Stimulated activated CD4-positive, alpha-beta T cell treated with anti-CD3 and anti-CD28 coated beads, Interleukin-2, amount 100 ng/mL, for 4 hours (primary cell): ENCODE data around the gene MARCO.

Source experiments
- DNase-seq: peaks from one replicate; pipeline ENCODE4 v3.0.0-alpha.2; 2020; ENCODE audit warnings: low read depth

MARCO gene, protein sequence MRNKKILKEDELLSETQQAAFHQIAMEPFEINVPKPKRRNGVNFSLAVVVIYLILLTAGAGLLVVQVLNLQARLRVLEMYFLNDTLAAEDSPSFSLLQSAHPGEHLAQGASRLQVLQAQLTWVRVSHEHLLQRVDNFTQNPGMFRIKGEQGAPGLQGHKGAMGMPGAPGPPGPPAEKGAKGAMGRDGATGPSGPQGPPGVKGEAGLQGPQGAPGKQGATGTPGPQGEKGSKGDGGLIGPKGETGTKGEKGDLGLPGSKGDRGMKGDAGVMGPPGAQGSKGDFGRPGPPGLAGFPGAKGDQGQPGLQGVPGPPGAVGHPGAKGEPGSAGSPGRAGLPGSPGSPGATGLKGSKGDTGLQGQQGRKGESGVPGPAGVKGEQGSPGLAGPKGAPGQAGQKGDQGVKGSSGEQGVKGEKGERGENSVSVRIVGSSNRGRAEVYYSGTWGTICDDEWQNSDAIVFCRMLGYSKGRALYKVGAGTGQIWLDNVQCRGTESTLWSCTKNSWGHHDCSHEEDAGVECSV

GRCh38 chr2:118942031-118942430, at the start of gene MARCO:
Gene MARCO (plus strand): TSS chr2:118942194. CDS start chr2:118942301, 107 bp downstream.
- DNase-seq: no peak

DNA sequence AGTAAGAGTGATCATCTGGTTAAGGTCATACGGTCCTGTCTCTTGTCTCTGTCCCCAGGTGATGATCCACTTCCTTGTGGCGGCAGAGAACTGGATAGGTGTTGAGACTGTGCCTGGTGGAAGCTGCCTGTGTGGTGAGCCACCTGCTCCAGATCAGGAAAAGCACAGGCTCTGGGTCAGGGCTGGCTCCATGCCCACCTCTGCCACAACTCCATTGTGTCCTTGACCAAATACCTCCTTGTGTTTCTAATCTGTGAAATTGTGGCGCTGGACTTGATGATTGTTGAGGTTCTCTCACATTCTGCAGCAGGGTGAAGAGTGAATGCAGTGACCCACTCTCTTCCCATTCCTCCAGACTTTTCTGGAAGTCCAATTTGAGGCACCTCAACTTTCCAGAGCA, 48.9 kb upstream of the MARCO start:
- DNase-seq: no peak

GRCh38 chr2:118902266-118903028, 39.5 kb upstream of the MARCO start:
- DNase-seq: no peak

GRCh38 chr2:118903029-118903351, 39.0 kb upstream of the MARCO start:
- DNase-seq: no peak

GRCh38 chr2:118903551-118904479, 38.2 kb upstream of the MARCO start:
- no peak for DNase-seq

GRCh38 chr2:118905206-118905605, 36.8 kb upstream of the MARCO start:
- DNase-seq: no peak

DNA sequence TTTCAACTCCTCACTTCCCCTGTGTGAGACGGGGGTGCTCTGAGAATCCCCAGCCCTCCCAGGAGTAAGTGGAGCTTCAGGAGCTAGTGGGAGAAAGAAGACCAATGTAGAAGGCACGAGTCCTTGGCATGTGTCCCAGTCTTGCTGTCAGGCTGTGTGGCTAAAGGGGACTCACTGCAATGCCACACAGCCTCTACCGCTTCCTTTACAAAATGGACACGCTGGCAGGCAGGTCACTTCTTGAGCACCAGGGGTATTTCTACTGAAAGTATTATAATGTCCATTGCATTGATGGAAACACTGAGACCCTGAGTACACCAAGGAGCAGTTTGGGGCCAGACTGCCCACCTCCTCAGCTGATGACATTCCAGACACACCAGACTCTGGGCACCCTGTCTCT, 35.8 kb upstream of the MARCO start:
- DNase-seq: no peak

DNA sequence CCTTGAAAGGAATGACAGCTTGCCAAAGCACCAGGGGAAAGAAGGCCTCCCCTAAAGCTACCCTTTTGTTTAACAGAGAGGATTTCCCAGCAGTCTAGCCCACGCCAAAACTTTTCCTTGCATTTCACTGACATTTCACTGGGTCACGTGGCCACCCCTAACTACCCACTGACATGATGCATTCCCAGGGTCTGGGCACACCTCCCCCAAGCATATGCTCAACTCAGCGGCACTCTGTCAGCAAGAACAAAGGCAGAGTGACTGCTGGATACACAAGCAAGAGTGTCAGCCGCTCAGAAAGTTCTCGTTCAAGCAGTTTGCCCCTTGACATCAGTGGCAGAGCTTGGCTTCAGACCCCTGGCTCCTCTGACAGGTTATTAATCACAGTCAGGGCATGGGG, 34.2 kb upstream of the MARCO start:
- no peak for DNase-seq

- DNase-seq: no peak
Observed at GRCh38 chr2:118909191-118909590, 32.8 kb upstream of the MARCO start.

DNA sequence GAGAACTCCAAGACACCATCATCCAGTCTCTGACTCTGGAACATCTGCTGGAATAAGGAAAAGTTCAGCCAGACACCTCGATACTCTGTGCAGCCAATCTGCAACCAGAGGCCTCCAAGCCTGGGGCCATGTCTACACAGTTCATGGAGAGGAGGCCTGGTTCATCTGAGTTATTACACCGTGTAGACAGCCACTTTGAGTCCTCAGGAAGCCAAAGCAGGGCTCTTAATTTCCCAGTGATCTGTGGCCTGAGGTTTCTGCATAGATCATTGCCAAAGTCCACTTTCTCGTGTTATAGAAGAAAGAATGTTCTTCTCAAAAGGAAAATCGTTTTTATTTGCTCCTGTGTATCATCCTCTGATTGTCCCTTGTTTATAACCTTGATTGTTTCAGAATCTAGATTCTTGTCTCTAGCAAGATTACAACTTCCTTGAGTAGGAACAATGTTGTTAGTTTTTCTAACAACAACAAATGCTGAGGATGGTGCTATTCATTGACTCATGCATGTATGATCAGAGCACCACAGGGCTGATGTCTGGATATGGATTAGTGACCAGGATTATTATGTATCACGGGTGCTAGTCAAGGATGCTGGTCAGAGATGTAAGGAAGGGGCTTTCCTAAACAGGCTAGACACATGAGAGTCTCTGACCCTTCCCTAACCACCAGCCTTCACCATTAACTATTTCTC, 30.7 kb upstream of the MARCO start:
- no peak for DNase-seq

DNA sequence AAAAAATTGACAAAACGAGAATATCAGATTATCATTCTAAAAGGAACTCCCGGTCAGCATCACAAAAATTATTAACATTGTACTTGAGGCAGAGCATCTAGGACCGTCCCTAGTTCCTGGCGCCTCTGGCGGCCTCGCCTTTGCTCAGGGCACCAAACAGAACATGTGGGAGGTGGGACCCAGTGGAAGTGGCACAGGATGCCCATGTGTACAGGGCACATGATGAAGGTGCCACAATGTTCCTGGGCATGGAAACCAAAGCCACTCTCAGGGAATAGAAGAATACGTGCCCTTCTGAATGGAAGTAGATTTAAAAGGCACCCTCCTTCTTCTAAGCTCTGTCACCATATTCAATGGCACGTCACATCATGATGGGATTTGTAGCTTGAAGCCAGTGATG, 30.1 kb upstream of the MARCO start:
- DNase-seq: no peak

GRCh38 chr2:118913131-118913802, 28.7 kb upstream of the MARCO start:
- DNase-seq: no peak

DNA sequence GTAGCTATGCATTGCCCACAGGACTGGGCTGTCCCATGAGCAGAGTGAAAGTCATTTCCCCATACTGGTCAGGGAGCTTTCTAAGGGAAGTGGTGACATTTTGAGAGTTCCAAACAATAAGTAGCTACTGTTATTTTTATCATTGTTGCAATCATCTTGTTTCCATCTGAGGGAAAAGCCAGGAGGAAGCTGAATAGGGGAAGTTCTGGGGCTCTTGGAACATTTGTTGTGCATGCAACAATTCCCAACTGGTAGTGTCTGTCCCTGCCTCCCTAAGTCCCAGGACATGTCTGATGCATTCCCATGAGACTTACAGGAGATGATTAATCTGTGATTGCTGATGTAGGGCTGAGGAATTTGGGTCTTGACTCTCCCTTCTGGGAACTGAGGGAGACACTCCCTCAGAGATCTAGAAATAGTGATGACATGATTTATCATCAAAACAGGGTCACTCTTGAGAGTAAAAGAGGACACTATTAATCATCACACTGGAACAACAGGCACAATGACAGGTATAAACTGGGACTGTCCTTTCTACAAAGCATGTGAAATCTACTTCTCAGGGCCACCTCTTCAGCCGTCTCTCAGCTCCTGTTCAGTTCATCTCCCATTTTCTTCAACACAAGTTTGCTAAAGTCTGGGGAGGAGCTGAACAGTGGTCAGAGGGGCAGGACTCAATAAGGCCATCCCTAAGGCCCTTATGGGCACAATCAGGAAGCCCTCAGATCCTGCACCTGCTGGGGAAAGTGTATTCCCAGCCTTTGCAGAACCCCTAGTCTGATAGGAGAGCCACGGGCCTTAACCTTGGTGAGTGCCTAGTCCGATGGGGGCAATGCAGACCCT, 28.0 kb upstream of the MARCO start:
- no peak for DNase-seq

DNA sequence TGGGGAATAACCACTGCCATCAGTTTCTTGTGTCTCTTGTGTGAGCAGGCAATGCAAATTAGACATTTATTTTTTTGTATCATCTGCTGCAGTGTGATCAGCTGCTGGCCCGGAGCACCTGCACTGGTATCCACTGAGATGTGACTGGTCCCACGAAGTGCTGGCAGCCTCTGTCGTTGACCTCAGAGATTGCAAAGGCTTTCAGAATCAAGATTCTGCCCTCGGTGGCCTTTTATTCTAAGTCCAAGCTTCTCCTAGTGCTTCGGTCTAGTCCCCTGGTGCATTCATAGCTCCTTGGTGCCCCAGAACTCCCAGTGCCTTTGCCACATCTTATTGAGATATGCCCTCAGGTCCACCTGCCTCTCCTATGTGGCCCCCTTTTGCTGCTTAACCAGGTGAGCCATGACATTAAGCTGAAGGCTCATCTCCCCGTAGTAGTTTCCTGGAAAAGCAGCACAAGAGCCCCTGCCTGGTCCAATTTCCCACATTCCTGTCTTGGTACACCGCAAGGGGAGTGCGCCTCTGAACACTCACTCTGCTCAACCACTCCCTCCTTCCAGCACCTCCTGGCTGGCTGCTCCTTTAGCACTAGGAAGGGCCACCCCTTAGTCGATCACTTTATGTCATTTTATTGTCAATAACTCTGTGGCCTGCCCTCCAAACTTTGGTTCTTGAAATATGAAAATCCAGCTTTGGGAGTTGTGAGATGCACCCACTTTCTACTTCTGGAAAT, 27.1 kb upstream of the MARCO start:
- DNase-seq: no peak

DNA sequence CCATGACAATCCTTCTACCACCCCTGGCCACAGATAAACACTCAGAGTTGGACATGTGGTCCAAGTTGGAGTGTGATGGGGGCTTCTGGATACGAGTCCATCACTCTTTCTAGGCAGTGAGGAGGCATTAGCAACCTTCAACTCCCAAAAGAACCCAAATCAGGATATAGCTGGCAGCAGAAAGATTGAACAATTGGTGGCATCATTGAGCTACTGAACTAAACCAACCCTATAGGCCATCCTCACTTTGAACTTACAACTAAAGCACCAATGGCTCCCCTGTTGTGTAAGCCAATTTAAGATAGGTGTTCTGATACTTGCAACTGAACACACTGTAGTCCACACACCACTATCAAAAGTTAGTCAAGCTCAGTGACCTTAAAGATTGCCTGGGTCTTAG, 24.0 kb upstream of the MARCO start:
- DNase-seq: no peak

DNA sequence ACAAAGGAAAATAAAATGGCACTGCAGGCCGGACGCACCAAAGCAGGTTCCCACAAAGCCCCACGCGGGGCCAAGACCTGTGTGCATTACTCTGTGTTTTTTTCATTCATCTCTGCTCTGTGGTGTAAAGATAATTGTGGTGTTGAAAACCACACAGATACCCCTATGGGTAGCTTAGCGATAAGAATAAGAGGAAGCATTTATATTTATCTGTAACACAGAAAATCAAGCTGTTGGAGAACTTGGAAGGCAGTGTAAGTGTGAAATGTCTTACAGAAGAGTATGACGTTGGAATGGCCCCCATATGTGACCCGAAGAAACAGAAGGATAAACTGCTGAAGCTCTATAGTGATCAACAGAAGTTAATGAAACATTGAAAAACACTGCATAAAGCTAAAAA, 20.3 kb upstream of the MARCO start:
- no peak for DNase-seq

DNA sequence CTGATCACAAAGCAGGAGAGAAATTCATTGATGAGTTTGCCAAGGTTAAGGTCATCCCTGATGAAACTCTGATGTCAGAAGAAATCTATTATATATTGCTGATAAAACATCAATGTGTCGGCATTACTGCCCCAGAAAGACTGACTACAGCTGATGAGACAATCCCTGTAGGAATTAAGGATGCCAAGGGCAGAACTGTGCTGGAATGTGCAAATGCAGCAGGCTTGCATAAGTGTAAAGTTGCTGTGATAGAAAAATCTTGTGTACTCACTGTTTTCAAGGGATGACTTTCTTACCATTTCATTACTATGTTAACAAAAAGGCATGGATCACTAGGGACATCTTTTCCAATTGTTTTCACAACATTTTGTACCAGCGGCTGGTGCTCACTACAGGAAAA, 19.7 kb upstream of the MARCO start:
- DNase-seq: no peak

DNA sequence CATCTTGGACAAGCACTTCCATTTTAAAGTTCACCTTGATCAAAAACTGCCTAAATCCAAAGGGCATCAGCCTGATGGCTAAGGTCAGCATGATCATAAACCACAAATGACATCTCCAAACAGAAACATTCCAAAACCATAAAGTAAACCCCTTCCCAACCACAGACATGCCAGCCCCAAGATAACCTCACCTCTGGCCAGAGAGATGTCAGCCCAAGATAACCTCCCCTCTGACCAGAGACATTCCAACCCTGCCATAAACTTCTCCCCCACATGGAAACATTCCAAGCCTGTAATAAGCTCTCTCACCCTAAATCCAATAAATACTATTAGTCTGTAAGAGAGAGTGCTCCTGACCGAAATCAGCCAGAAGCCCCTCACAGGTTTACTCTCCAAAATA, 18.6 kb upstream of the MARCO start:
- DNase-seq: no peak

DNA sequence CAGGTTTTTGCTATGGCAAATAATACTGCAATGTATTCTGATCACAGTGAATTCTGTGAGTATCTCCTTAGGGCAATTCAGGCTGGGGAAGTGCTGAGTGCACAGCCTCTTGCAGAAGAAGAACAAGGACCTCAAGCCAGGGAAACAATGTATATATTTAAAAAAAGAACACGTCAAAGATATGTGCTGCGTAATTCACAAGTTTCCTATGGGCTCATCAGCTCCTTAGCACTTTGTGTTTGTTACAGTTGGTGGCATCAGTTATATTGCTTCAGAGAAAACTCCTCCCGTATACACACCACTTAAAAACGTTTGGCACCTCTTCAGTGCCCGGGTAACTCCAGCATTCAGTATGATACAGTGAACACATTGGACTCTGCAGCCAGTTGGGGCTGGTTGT, 16.5 kb upstream of the MARCO start:
- no peak for DNase-seq

DNA sequence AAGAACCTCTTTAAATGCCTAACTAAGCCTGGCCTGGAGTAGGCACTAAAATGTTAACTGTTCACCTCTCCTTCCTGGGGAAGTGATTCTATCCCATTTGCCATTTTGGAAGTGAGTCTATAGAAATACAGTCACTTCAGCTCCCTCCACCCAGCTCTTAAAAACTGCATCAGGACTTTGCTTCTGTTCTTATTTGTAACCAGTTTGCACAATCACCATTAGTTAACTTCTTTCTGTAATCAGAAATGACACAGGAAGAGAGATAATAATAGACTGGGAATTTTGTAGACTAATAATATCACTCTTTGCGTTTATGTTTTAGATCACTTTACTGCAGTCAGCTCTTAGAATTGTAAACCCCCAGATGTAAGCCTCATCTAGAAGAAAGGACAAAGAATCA, 16.0 kb upstream of the MARCO start:
- no peak for DNase-seq
